ENCODE results near the gene ARID5B.

ARID5B gene

GRCh38 chr10:62063795-62064472 is 162.4 kb downstream of the ARID5B start:
- no peak for DNase-seq (ENCODE audit: low read depth in 1 of 2, low spot score in 1 of 2)

GRCh38 chr10:62067560-62067959 is 166.1 kb downstream of the ARID5B start:
- no peak for DNase-seq (ENCODE audit: low read depth in 1 of 2, low spot score in 1 of 2)

- DNase-seq (ENCODE audit: low read depth in 1 of 2, low spot score in 1 of 2): no peak
Observed at GRCh38 chr10:62068464-62068863, 167.0 kb downstream of the ARID5B start.

GRCh38 chr10:62069452-62070178 is 168.1 kb downstream of the ARID5B start:
- DNase-seq (ENCODE audit: low read depth in 1 of 2, low spot score in 1 of 2): no peak

- DNase-seq (ENCODE audit: low read depth in 1 of 2, low spot score in 1 of 2): no peak
Observed at GRCh38 chr10:62071846-62072281, 170.4 kb downstream of the ARID5B start.

GRCh38 chr10:62072901-62073300 is 171.4 kb downstream of the ARID5B start:
- no peak for DNase-seq (ENCODE audit: low read depth in 1 of 2, low spot score in 1 of 2)

- no peak for DNase-seq (ENCODE audit: low read depth in 1 of 2, low spot score in 1 of 2)
Observed at GRCh38 chr10:62073429-62073828, 171.9 kb downstream of the ARID5B start.

GRCh38 chr10:62075414-62075813 is 173.9 kb downstream of the ARID5B start:
- DNase-seq (ENCODE audit: low read depth in 1 of 2, low spot score in 1 of 2): no peak

- no peak for DNase-seq (ENCODE audit: low read depth in 1 of 2, low spot score in 1 of 2)
Observed at GRCh38 chr10:62075912-62076311, 174.4 kb downstream of the ARID5B start.

GRCh38 chr10:62076891-62077290 is 175.4 kb downstream of the ARID5B start:
- DNase-seq (ENCODE audit: low read depth in 1 of 2, low spot score in 1 of 2): no peak

- no peak for DNase-seq (ENCODE audit: low read depth in 1 of 2, low spot score in 1 of 2)
Observed at GRCh38 chr10:62077330-62078015, 176.0 kb downstream of the ARID5B start.

- no peak for DNase-seq (ENCODE audit: low read depth in 1 of 2, low spot score in 1 of 2)
Observed at GRCh38 chr10:62079885-62080559, 178.5 kb downstream of the ARID5B start.

GRCh38 chr10:62080905-62081304 is 179.4 kb downstream of the ARID5B start:
- DNase-seq (ENCODE audit: low read depth in 1 of 2, low spot score in 1 of 2): no peak

- no peak for DNase-seq (ENCODE audit: low read depth in 1 of 2, low spot score in 1 of 2)
Observed at GRCh38 chr10:62081341-62082270, 180.1 kb downstream of the ARID5B start.

GRCh38 chr10:62082271-62082656 is 180.8 kb downstream of the ARID5B start:
- DNase-seq (ENCODE audit: low read depth in 1 of 2, low spot score in 1 of 2): no peak

GRCh38 chr10:62082729-62083411 is 181.4 kb downstream of the ARID5B start:
- no peak for DNase-seq (ENCODE audit: low read depth in 1 of 2, low spot score in 1 of 2)

GRCh38 chr10:62083412-62084267 is 182.1 kb downstream of the ARID5B start:
- no peak for DNase-seq (ENCODE audit: low read depth in 1 of 2, low spot score in 1 of 2)

GRCh38 chr10:62084451-62084850 is 183.0 kb downstream of the ARID5B start:
- DNase-seq (ENCODE audit: low read depth in 1 of 2, low spot score in 1 of 2): no peak

GRCh38 chr10:62085404-62085803 is 183.9 kb downstream of the ARID5B start:
- DNase-seq (ENCODE audit: low read depth in 1 of 2, low spot score in 1 of 2): no peak

Measured in stimulated activated CD4-positive, alpha-beta T cell treated with anti-CD3 and anti-CD28 coated beads, Interleukin-15, amount 100 ng/mL, for 1 hour (primary cell).